Natural killer cell (primary cell): ENCODE measurements around the gene PGP. TPM values are rescaled to one million over a fixed set of nuclear protein-coding genes. Genes with fewer than 3 reads are reported as not detected.

ENCODE experiments used
- ATAC-seq, 3 donors: fragments of 150-1000 bp in 2 of 3; fragments of 200-7000 bp in 1 of 3; cut with Tn5 transposase; 1 replicate in 1 of 3; 2 replicates in 2 of 3; pipeline ENCODE4 v1.10.0; 2021; ENCODE audit warnings: mild to moderate bottlenecking in 2 of 3, moderate library complexity in 2 of 3
- DNase-seq, 2 donors: peaks; one replicate each; pipeline versions ENCODE4 v3.0.0 to v3.0.0-alpha.2; 2013 to 2021; ENCODE audit warnings: mixed read lengths in 1 of 2
- H3K27ac ChIP-seq: one replicate; pipeline ENCODE4 v1.5.1; 2013; ENCODE audit warnings: mild to moderate bottlenecking, low read length
- H3K27me3 ChIP-seq: one replicate; pipeline ENCODE4 v1.6.1; 2013; ENCODE audit warnings: low read length; ENCODE audit not compliant: control insufficient read depth, insufficient read depth
- H3K36me3 ChIP-seq: one replicate; pipeline ENCODE4 v1.6.1; 2013; ENCODE audit warnings: low read length; ENCODE audit not compliant: control insufficient read depth, insufficient read depth
- H3K4me1 ChIP-seq: one replicate; pipeline ENCODE4 v1.6.1; 2013; ENCODE audit warnings: low read length; ENCODE audit not compliant: control insufficient read depth, insufficient read depth
- H3K4me3 ChIP-seq: one replicate; pipeline ENCODE4 v1.5.1; 2013; ENCODE audit warnings: low read length
- H3K9me3 ChIP-seq: one replicate; pipeline ENCODE4 v1.6.1; 2013; ENCODE audit warnings: low read length; ENCODE audit not compliant: control insufficient read depth, insufficient read depth
- H3K27ac Mint-ChIP-seq, 2 donors: one replicate each; pipeline ENCODE4 v1.8.0; 2022; ENCODE audit warnings: mild to moderate bottlenecking in 2 of 2, mixed read lengths in 2 of 2, moderate library complexity in 1 of 2
- H3K27me3 Mint-ChIP-seq, 2 donors: one replicate each; pipeline ENCODE4 v1.8.0; 2022; ENCODE audit warnings: low read depth in 2 of 2, mixed read lengths in 2 of 2
- H3K36me3 Mint-ChIP-seq: one replicate; pipeline ENCODE4 v1.8.0; 2022; ENCODE audit warnings: mixed read lengths
- H3K4me1 Mint-ChIP-seq, 2 donors: one replicate each; pipeline ENCODE4 v1.8.0; 2022; ENCODE audit warnings: mixed read lengths in 2 of 2
- H3K4me3 Mint-ChIP-seq: one replicate; pipeline ENCODE4 v1.8.0; 2022; ENCODE audit warnings: mild to moderate bottlenecking, moderate library complexity, mixed read lengths
- H3K9me3 Mint-ChIP-seq, 2 donors: one replicate each; pipeline ENCODE4 v1.8.0; 2022; ENCODE audit warnings: mixed read lengths in 2 of 2
- CTCF ChIP-seq: fragments of 200-600 bp; IDR thresholded peaks from one replicate; pipeline ENCODE4 v1.8.0; 2022; ENCODE audit warnings: antibody characterized with exemption
- WGBS: methylation state at CpG from one replicate; pipeline ENCODE4 v1.1.7; 2013; ENCODE audit warnings: missing lambda C conversion rate; ENCODE audit not compliant: insufficient coverage; 5-methylcytosine and 5-hydroxymethylcytosine counted together
- intact Hi-C: fragments of 100-400 bp; cut with micrococcal nuclease; formaldehyde crosslinking; loops from one replicate; pipeline ENCODE4 v1.14.2; 2022
- total RNA-seq, 4 donors: library from RNA; stranded (reverse); fragments of 120-200 nt in 1 of 4; gene quantifications; one replicate each; pipeline versions ENCODE4 v1.2.3 to v1.2.4, GENCODE V29; 2013 to 2022

The PGP gene
- total RNA-seq, 3 donors from 2014 or later (not counting 1 experiment from before 2014, with no cell fraction given) = 9.7 to 12.8 (median 12.4) TPM

DNA sequence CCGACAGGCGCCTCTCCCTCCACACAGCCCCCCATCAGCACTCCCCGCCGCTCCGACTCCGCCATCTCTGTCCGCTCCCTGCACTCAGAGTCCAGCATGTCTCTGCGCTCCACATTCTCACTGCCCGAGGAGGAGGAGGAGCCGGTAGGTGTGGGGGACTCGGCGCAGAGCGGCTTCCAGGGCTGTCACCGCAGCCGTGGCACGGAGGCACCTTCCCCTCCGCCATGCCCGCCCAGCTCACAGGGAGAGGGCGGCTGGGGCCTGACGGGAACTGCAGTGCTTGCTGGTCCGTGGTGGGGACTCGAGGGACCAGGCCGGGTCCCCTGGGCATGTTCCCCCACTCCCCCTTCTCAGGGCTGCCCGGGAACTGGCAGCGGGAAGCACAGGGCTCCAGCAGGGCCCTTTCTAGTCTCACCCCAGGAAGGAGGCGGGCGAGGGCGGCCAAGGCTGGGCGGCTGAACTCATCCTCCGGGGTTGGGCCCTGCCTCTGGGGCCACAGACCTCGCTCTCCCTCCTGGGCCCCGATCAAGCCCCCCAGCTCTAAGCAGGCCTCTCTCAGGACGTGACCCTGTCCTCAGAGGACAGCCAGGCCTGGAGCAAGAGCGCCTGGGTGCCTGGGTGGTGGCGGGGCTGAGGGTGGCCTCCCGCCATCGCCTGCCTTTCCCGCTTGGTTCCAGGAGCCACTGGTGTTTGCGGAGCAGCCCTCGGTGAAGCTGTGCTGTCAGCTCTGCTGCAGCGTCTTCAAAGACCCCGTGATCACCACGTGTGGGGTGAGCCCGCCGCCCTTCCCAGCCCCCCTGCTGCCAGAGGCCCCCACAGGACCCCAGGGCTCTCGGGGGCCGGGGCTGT is 43.8 kb downstream of the PGP start:
- H3K27ac Mint-ChIP-seq = no peak overlapping the region
- H3K27me3 Mint-ChIP-seq = no peaks in the 10 kb centered on the region
- H3K4me1 Mint-ChIP-seq = peaks cover 0 to 4% of the 10 kb centered on the region in 2 donors
- TF ChIP-seq CTCF = no peak
- Histone ChIP-seq H3K9me3 (no peaks in the 10 kb centered on the region), H3K4me1 (no peaks in the 10 kb centered on the region), H3K27ac (no peak overlapping the region), H3K36me3 (peaks cover 42% of the 10 kb centered on the region), H3K4me3 (no peak overlapping the region), H3K27me3 (no peaks in the 10 kb centered on the region)
- no peaks in the 10 kb centered on the region for H3K36me3 Mint-ChIP-seq
- WGBS = 92% methylated on average over 47 of the region's 47 CpGs
- H3K9me3 Mint-ChIP-seq = no peaks in the 10 kb centered on the region
- intact Hi-C loops = no loop called here
- DNase-seq (no peak), ATAC-seq (no peak)
- H3K4me3 Mint-ChIP-seq = no peak overlapping the region

- 87% methylated on average over 18 of the region's 18 CpGs for WGBS
- no peak for ATAC-seq
- no peak for TF ChIP-seq CTCF
Measured at GRCh38 chr16:2170080-2170479, 44.6 kb downstream of the PGP start.

DNA sequence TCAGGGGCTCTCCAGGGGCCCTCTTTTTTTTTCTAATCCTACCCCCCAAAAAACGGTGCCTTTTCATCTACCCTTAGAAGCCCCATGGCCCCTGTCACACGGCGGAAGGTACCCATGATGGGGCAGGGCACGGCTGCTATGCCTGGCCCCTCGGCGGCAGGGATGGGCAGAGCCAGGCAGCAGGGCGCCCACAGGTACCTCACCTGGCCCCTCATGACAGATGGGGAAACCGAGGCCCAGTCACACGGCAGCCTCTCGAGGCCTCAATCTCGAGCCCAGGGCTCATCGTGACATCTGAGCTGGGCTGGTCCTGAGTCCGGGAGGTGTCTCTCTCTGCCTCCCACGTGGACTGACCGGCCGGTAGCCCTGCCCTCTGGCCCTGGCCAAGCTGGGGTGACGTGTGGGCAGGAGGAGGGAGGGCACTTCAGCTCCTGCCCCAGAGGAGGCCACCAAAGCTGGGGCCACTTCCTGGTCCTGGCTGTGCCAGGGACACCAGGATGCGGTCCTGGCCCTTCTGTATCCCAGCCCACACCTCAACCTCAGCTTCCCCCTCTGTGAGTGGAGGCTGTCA is 47.5 kb downstream of the PGP start:
- Histone ChIP-seq H3K27me3 (no peaks in the 10 kb centered on the region), H3K9me3 (no peaks in the 10 kb centered on the region), H3K36me3 (peaks cover 21% of the 10 kb centered on the region), H3K27ac (no peak overlapping the region), H3K4me1 (no peaks in the 10 kb centered on the region), H3K4me3 (no peak overlapping the region)
- Mint-ChIP-seq H3K9me3 (no peaks in the 10 kb centered on the region), H3K4me3 (no peak overlapping the region), H3K27ac (peak overlapping the region in 1 of 2 donors; percentile 45), H3K4me1 (peaks cover 0 to 5% of the 10 kb centered on the region in 2 donors), H3K27me3 (no peaks in the 10 kb centered on the region), H3K36me3 (no peaks in the 10 kb centered on the region)
- no peak for DNase-seq
- 95% methylated on average over 18 of the region's 18 CpGs for WGBS
- no peak for TF ChIP-seq CTCF
- no peak for ATAC-seq
- intact Hi-C loops = no loop called here

More at GRCh38 chr16:2170080-2170479, 44.6 kb downstream of the PGP start:
- no peak for DNase-seq
- Mint-ChIP-seq H3K36me3 (no peaks in the 10 kb centered on the region), H3K27me3 (no peaks in the 10 kb centered on the region), H3K4me1 (peaks cover 0 to 4% of the 10 kb centered on the region in 2 donors), H3K9me3 (no peaks in the 10 kb centered on the region), H3K4me3 (no peak overlapping the region), H3K27ac (no peak overlapping the region)
- peaks cover 35% of the 10 kb centered on the region for H3K36me3 ChIP-seq
- H3K27ac ChIP-seq = no peak overlapping the region
- no peaks in the 10 kb centered on the region for H3K9me3 ChIP-seq
- intact Hi-C loops = no loop called here
- no peak overlapping the region for H3K4me3 ChIP-seq
- no peaks in the 10 kb centered on the region for H3K27me3 ChIP-seq
- no peaks in the 10 kb centered on the region for H3K4me1 ChIP-seq
